Testis (tissue), 2 donors: ENCODE results near the gene LRRN2.

Experiments used
- CTCF ChIP-seq, 3 experiments: fragments of 450-650 bp in 2 of 3; fragments of 200-600 bp in 1 of 3; sonication (generic) in 1 of 3; IDR thresholded peaks; one replicate each; pipeline ENCODE4 v1.5.1; 2016 to 2019; ENCODE audit warnings: antibody characterized with exemption in 3 of 3, mild to moderate bottlenecking in 2 of 3, moderate library complexity in 1 of 3
- POLR2A ChIP-seq: fragments of 450-650 bp; IDR thresholded peaks from one replicate; pipeline ENCODE4 v1.6.1; 2017; ENCODE audit warnings: antibody characterized with exemption, mild to moderate bottlenecking, moderate library complexity

DNA sequence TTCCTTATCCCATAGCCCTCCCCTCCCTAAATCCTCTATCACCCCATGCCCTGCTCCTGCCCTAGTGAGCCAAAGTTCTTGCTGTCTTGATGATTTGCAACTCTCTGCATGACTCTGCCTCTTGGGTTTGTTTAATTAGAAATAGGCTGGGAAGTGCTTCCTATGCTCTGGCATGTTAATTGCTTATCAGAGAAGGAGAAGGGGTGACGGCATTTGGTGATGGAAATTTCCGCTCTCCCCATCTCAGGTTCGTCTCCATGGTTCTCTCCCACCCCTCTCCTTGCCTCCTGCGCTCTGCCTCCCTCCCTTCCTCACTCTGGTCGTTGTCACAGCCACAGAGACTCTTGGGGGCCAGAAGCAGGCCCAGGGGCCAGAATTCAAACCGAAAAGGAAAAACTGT lies 68.9 kb downstream of the LRRN2 start:
- no peak for TF ChIP-seq CTCF (IDR thresholded peaks at IDR 0.05)
- no peak for TF ChIP-seq POLR2A
